Fibroblast of mammary gland (primary cell): ENCODE data around the gene JAZF1.

Source experiments
- DNase-seq: peaks from one replicate; pipeline ENCODE4 v3.0.0-alpha.2; 2010; ENCODE audit warnings: low read depth
- H3K4me3 ChIP-seq: 2 replicates; pipeline ENCODE4 v1.5.1; 2011; ENCODE audit warnings: low read depth, mild to moderate bottlenecking, low read length, moderate library complexity; ENCODE audit not compliant: control insufficient read depth
- TF ChIP-seq, protein P1 (sequence below): conservative IDR thresholded peaks from 2 replicates; pipeline ENCODE4 v1.5.1; 2011; ENCODE audit warnings: low read depth, low read length, inconsistent platforms; ENCODE audit not compliant: control insufficient read depth, insufficient read depth

The JAZF1 gene

DNA sequence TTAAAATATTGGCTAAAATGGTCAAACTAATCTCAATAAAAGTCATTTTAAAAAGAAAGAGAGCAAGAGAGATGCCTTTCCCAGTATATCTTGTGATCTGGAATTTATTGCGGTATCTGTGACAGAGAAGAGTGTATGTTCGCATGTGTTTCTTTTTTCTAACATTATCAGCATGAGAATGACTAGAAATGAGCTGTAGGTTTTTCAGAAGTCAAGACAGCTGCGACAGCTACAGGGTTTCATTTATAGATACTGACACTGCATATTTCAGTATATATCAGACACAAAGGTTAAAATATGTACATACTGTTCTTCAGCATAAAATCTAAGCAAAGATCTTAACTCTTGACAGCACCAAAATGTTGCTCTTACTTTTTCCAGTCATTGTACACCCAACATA is 215.8 kb downstream of the JAZF1 start:
- H3K4me3 ChIP-seq = no peak overlapping the region
- no peak for DNase-seq
- TF ChIP-seq, protein P1, sequence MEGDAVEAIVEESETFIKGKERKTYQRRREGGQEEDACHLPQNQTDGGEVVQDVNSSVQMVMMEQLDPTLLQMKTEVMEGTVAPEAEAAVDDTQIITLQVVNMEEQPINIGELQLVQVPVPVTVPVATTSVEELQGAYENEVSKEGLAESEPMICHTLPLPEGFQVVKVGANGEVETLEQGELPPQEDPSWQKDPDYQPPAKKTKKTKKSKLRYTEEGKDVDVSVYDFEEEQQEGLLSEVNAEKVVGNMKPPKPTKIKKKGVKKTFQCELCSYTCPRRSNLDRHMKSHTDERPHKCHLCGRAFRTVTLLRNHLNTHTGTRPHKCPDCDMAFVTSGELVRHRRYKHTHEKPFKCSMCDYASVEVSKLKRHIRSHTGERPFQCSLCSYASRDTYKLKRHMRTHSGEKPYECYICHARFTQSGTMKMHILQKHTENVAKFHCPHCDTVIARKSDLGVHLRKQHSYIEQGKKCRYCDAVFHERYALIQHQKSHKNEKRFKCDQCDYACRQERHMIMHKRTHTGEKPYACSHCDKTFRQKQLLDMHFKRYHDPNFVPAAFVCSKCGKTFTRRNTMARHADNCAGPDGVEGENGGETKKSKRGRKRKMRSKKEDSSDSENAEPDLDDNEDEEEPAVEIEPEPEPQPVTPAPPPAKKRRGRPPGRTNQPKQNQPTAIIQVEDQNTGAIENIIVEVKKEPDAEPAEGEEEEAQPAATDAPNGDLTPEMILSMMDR = no peak

DNA sequence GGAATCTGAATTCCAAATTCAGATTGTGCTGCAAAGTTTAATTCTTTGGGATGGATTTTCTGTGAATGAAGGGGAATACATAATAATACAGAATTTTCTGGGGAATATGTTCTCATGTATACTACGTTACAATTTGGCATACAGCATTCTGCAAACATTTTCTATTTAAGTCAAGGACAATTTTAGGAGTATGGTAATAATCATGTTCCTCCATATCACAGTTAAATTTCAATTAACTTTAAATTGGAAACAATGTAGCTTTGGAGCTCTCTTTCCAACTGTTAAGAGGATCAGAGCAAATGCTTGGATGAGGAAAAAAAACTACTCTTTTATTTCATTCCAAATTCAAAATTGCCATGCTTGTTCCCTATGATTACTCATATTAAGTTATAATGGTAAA is 217.5 kb downstream of the JAZF1 start:
- DNase-seq = no peak
- TF ChIP-seq, protein P1 = no peak
- no peak overlapping the region for H3K4me3 ChIP-seq

DNA sequence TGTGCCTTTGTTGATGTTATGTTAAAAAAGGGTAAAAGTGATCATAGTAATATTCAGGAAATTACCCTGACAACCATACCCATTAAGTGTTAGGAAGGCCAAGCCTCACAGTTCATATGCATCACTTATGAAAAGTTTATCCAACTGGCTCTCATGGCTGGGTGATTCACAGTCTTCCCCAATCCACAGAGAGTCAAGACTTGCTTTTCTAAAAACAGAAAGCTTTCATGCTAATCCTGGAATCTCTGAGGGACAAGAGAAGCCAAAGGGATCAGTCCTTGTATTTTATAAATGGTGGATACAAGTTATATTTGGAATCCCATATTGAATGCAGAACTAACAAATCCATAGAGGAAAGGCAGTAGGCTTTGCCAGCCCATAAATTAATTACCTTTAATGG is 218.3 kb downstream of the JAZF1 start:
- no peak overlapping the region for H3K4me3 ChIP-seq
- peak; percentile 35 for DNase-seq
- TF ChIP-seq, protein P1 = no peak

DNA sequence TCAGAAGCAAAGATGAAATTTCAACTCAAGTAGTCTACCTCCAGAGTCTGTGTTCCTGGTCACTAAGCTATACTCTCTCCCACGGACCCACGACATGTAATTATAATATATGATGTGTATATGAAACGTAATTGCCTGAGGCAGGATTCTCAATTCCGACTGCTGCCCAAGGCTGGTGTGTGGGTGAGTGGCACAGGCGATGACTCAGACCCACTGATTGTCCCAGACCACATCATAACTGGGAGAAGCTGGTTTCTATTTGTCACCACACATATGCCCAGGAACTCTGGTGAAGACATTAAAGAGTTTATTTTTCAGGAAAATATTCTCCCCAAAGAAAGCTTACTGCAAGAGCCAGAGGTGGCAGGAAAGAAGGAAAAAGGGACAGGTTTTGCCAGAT is 219.3 kb downstream of the JAZF1 start:
- H3K4me3 ChIP-seq = no peak overlapping the region
- DNase-seq = peak; percentile 54
- TF ChIP-seq, protein P1 = no peak

DNA sequence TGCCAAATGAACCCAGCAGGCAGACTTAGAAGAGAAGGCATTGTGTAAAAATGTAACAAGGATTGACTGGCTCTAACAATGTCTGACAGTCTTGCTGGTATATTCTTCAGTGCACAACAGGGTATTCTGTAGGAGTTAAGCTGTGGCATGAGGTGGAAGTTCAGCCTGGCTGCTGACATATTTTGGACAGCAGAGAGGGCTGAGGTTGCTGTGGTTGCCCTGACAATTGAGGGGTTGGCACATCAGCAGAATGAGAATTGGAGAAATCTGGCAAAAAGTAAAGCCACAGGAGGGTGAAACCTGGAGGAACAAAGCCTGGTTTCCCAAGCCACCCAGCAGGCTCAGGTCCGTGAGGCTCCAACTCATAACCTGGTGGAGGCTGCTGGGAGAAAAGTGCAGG is 220.2 kb downstream of the JAZF1 start:
- no peak overlapping the region for H3K4me3 ChIP-seq
- TF ChIP-seq, protein P1 = no peak
- DNase-seq = no peak

DNA sequence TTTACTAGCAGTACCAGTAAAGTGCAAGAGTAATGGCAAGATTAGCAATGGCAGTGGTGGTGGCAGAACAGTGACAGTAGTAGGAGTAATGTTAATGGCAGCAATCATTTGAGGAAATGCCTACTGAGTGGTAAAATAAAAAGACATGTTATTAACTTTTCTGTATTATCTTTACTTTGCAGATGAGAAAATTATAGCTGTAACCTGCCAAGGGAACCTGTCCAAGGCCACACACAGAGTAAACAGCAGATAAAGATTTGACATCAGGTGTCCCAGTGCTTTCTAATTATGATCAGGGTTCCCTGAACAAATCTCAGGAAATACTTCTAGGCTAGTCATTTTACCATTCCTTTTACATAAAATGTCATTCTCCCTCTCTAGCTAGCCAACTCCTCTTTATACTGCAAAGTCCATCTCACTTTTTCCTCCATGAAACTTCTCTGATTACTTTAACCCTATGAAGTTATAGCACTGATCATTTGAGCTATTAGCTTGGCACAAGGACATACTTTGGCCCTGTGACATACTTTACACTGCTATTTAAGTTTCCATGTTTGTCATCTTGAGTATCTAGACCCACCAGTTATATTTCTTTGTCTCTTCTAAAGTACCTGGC is 221.6 kb downstream of the JAZF1 start:
- TF ChIP-seq, protein P1 = no peak
- H3K4me3 ChIP-seq = no peak overlapping the region
- no peak for DNase-seq

DNA sequence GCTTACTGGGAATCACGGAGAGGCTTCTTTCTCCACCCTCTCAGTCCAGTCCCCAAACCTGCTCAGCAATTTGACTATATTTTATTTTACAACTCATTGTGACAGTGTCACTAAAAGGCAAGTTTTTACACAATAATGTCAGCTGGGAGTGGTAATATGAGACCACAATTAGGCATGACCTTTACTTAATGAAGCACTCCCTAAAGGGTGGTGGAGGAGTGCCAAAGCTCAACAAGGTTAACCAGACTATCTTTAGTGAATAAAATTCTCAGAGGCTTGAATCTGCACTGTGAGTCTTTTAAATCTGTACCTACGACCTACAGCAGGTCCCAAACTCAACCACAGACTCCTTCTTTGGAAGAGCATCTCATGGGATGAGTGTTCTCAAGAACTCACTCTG is 225.0 kb downstream of the JAZF1 start:
- H3K4me3 ChIP-seq = no peak overlapping the region
- TF ChIP-seq, protein P1 = no peak
- DNase-seq = no peak
